Effector memory CD8-positive, alpha-beta T cell (primary cell): ENCODE results near the gene PPP1R1B.
A peak's percentile ranks its signal among the peaks of the same experiment; 100 is the strongest.

ENCODE experiments used
- ATAC-seq: fragments of 150-1000 bp; cut with Tn5 transposase; replicated peaks from 2 replicates; pipeline ENCODE4 v1.10.0; 2021; ENCODE audit warnings: mild to moderate bottlenecking, moderate library complexity
- DNase-seq, 3 experiments: peaks; one replicate each; pipeline ENCODE4 v3.0.0; 2021
- H3K27ac Mint-ChIP-seq, 2 donors: one replicate each; pipeline ENCODE4 v1.8.0; 2022; ENCODE audit warnings: mild to moderate bottlenecking in 2 of 2, mixed read lengths in 2 of 2, moderate library complexity in 2 of 2
- H3K27me3 Mint-ChIP-seq, 2 donors: one replicate each; pipeline ENCODE4 v1.8.0; 2022; ENCODE audit warnings: mixed read lengths in 2 of 2
- H3K36me3 Mint-ChIP-seq: one replicate; pipeline ENCODE4 v1.8.0; 2022; ENCODE audit warnings: mild to moderate bottlenecking, moderate library complexity, mixed read lengths; ENCODE audit not compliant: insufficient read depth
- H3K4me1 Mint-ChIP-seq, 2 donors: one replicate each; pipeline ENCODE4 v1.8.0; 2022; ENCODE audit warnings: low read depth in 2 of 2, mixed read lengths in 2 of 2
- H3K4me3 Mint-ChIP-seq, 2 donors: one replicate each; pipeline ENCODE4 v1.8.0; 2022; ENCODE audit warnings: mild to moderate bottlenecking in 2 of 2, mixed read lengths in 2 of 2, moderate library complexity in 2 of 2
- H3K9me3 Mint-ChIP-seq, 2 donors: one replicate each; pipeline ENCODE4 v1.8.0; 2022; ENCODE audit warnings: mixed read lengths in 2 of 2

Gene PPP1R1B

GRCh38 chr17:39670746-39671145 lies 44.0 kb downstream of the PPP1R1B start:
- H3K4me1 Mint-ChIP-seq, result peaks cover 17 to 23% of the 10 kb centered on the region in 2 donors
- peaks cover 3% of the 10 kb centered on the region for H3K36me3 Mint-ChIP-seq
- DNase-seq, result no peak
- no peaks in the 10 kb centered on the region for H3K9me3 Mint-ChIP-seq
- no peak overlapping the region for H3K27ac Mint-ChIP-seq
- ATAC-seq, result no peak
- H3K27me3 Mint-ChIP-seq, result peaks cover 10 to 44% of the 10 kb centered on the region in 2 donors
- H3K4me3 Mint-ChIP-seq, result no peak overlapping the region

- Mint-ChIP-seq H3K27ac (no peak overlapping the region), H3K27me3 (peaks cover 5 to 33% of the 10 kb centered on the region in 2 donors), H3K4me1 (peaks cover 29 to 31% of the 10 kb centered on the region in 2 donors), H3K9me3 (no peaks in the 10 kb centered on the region), H3K36me3 (peaks cover 3% of the 10 kb centered on the region), H3K4me3 (no peak overlapping the region)
- no peak for ATAC-seq
- no peak for DNase-seq
Observed at GRCh38 chr17:39671651-39672521, 45.1 kb downstream of the PPP1R1B start.

DNA sequence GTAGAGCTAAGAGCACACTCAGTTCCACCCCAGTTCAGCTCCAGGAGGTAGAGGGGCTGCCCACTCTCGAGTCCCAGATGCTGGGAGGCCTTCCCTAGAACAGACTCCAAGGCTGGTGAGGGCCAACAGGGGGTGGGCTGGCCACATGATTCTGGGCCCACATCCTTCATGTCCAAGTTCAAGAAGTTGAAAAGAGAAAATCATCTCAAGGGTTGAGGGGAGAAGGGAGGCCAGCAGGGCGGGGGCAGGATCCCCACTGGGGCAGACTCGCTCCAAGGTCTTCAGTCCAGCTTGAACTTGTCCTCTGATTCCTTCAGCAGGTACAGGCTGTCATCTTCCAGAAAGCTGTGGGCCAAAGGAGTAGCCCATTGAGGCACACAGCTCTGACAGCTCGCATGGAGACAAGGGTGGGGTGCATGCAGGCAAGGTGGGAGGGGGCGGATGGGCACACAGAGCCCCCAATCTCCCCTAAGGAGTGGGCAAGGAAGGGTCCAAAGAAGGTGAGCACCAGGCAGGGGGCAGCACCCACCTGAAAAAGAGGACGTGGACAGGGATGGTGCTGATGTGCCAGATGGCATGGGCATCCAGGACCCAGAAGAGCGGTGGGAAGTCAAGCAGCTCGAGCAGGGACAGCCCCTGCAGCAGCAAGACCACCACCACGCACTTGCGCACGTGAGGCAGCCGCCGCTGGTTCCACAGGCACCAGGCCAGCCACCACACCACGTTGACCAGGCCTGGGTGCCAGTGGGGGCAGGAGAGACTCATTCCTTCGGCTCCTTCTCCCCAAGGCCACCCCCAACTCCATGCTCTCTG lies 46.0 kb downstream of the PPP1R1B start:
- peaks cover 37 to 38% of the 10 kb centered on the region in 2 donors for H3K4me1 Mint-ChIP-seq
- no peak for DNase-seq
- ATAC-seq, result no peak
- no peaks in the 10 kb centered on the region for H3K9me3 Mint-ChIP-seq
- H3K4me3 Mint-ChIP-seq, result no peak overlapping the region
- H3K36me3 Mint-ChIP-seq, result peaks cover 3% of the 10 kb centered on the region
- H3K27ac Mint-ChIP-seq, result no peak overlapping the region
- peaks cover 5 to 29% of the 10 kb centered on the region in 2 donors for H3K27me3 Mint-ChIP-seq

DNA sequence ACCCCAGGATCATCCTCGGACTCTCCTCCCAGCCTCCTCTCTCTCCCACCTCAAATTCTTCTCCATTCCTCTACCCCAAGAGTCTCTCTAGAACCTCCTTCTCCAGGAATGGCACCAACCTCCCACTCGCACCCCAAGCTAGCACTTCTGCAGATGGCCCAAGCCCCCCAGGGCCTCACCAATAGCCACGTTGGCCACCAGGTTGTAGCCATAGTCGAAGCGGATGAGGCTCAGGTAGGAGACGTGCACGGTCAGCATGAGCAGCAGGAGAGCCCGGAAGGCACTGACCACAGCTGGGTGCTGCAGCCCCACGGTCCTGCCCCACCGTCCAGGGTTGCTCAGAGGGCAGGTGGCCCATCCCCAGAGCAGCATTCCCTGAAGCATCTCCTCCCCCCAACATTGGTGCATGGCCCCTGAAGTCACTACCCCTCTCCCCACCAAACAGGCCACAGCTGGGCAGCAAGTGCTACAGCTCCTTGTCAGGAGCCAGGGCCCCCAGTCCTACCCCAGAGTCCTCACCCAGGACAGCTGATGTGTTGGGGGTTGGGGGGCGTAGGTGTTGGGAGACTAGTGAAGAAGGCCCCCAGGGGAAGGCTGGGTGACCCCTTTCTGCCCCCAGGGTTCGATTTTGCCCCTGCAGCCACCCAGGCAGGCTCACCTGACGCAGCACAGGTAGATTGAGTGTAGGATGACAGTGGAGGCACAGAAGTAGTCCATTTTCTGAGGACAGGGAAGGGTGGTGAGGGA lies 46.8 kb downstream of the PPP1R1B start:
- Mint-ChIP-seq H3K4me1 (peaks cover 34 to 43% of the 10 kb centered on the region in 2 donors), H3K27me3 (peaks cover 3 to 24% of the 10 kb centered on the region in 2 donors)
- DNase-seq, result no peak

DNA sequence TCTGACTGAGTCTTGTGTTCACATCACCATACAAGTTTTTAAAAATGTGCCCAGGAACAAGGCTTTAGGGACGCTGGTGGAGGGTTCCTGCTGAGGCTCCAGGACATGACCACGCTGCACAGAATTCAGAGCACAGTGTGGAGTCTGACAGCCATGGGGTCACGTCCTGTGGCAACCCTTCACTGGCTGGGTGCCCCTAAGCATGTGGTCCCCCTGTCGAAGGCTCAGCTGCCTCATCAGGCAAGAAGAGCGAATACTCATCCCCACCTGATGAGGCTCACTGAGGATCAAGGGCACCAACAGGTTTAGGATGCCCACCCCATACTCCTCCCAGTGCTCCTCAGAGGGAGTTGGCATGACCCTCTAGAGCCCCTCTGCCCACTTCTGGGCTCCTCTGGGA lies 47.4 kb downstream of the PPP1R1B start:
- peaks cover 0 to 18% of the 10 kb centered on the region in 2 donors for H3K27me3 Mint-ChIP-seq
- H3K4me1 Mint-ChIP-seq, result peaks cover 38 to 47% of the 10 kb centered on the region in 2 donors
- ATAC-seq (no peak), DNase-seq (no peak)
- H3K9me3 Mint-ChIP-seq, result no peaks in the 10 kb centered on the region
- H3K36me3 Mint-ChIP-seq, result no peaks in the 10 kb centered on the region
- no peak overlapping the region for H3K27ac Mint-ChIP-seq
- H3K4me3 Mint-ChIP-seq, result no peak overlapping the region

More for the DNA sequence above, 46.8 kb downstream of the PPP1R1B start:
- no peak overlapping the region for H3K4me3 Mint-ChIP-seq
- no peaks in the 10 kb centered on the region for H3K9me3 Mint-ChIP-seq
- H3K36me3 Mint-ChIP-seq, result peaks cover 1% of the 10 kb centered on the region
- no peak for ATAC-seq
- H3K27ac Mint-ChIP-seq, result no peak overlapping the region

GRCh38 chr17:39674702-39675389 lies 48.1 kb downstream of the PPP1R1B start:
- H3K27ac Mint-ChIP-seq, result peak overlapping the region in 1 of 2 donors; percentile 98
- ATAC-seq (no peak), DNase-seq (no peak)
- no peaks in the 10 kb centered on the region for H3K36me3 Mint-ChIP-seq
- peak overlapping the region; percentile 5 to 57 for H3K4me3 Mint-ChIP-seq
- peaks cover 0 to 13% of the 10 kb centered on the region in 2 donors for H3K27me3 Mint-ChIP-seq
- peaks cover 44 to 53% of the 10 kb centered on the region in 2 donors for H3K4me1 Mint-ChIP-seq
- no peaks in the 10 kb centered on the region for H3K9me3 Mint-ChIP-seq

DNA sequence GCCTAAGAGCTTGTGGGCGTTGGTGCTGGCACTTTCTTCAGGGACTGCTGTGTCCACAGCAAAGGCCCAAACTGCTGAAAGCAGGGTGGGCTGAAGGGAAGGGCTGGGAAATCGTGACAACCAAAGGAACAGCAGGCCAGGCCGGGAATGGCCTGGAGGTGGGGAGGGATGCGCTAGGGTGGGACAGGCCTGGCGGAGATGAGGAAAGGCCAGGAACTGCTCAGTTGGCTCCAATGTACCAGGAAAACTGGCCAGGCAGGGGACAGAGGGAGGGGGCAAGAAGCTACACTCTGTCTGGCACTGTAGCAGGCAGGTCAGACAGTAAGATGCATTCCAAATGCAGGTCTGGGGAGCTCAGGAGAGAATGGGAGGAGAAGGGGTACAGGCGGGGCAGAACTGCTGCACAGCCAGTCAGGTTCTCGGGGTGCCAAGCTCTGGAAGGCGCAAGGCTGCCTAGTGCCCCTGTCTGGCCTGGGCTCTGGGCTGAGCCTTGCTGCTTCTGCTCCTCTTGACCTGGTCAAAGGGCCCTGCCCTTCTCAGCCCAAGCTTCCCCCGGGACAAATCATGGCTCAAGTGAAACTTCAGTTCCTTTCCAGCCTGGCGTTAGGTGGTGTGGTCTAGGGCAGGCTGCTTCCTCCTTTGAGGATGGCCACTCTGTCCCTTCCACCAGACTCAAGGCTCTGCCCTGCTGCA lies 48.8 kb downstream of the PPP1R1B start:
- Mint-ChIP-seq H3K4me1 (peaks cover 51 to 60% of the 10 kb centered on the region in 2 donors), H3K27ac (peak overlapping the region; percentile 95 to 98), H3K27me3 (peaks cover 0 to 8% of the 10 kb centered on the region in 2 donors), H3K36me3 (no peaks in the 10 kb centered on the region), H3K4me3 (peak overlapping the region; percentile 57 to 58), H3K9me3 (no peaks in the 10 kb centered on the region)
- ATAC-seq (no peak), DNase-seq (no peak)

- no peaks in the 10 kb centered on the region for H3K9me3 Mint-ChIP-seq
- peak overlapping the region; percentile 57 to 58 for H3K4me3 Mint-ChIP-seq
- ATAC-seq, result peak; percentile 89
- peak; percentile 47 to 59 (median 55) for DNase-seq
- peaks cover 59 to 63% of the 10 kb centered on the region in 2 donors for H3K4me1 Mint-ChIP-seq
- peak overlapping the region; percentile 95 to 98 for H3K27ac Mint-ChIP-seq
- H3K27me3 Mint-ChIP-seq, result peaks cover 0 to 7% of the 10 kb centered on the region in 2 donors
- H3K36me3 Mint-ChIP-seq, result peaks cover 3% of the 10 kb centered on the region
Observed at GRCh38 chr17:39676198-39676819, 49.6 kb downstream of the PPP1R1B start.

- H3K36me3 Mint-ChIP-seq, result peaks cover 4% of the 10 kb centered on the region
- DNase-seq (no peak), ATAC-seq (no peak)
- H3K4me1 Mint-ChIP-seq, result peaks cover 59 to 60% of the 10 kb centered on the region in 2 donors
- H3K27ac Mint-ChIP-seq, result peak overlapping the region; percentile 95 to 98
- peaks cover 0 to 2% of the 10 kb centered on the region in 2 donors for H3K27me3 Mint-ChIP-seq
- no peaks in the 10 kb centered on the region for H3K9me3 Mint-ChIP-seq
- H3K4me3 Mint-ChIP-seq, result peak overlapping the region; percentile 57 to 58
Observed at GRCh38 chr17:39677072-39677471, 50.3 kb downstream of the PPP1R1B start.

GRCh38 chr17:39677542-39678339 lies 51.0 kb downstream of the PPP1R1B start:
- H3K36me3 Mint-ChIP-seq, result peaks cover 4% of the 10 kb centered on the region
- H3K27ac Mint-ChIP-seq, result peak overlapping the region; percentile 95 to 98
- peak overlapping the region; percentile 57 to 58 for H3K4me3 Mint-ChIP-seq
- no peak for ATAC-seq
- peaks cover 59 to 60% of the 10 kb centered on the region in 2 donors for H3K4me1 Mint-ChIP-seq
- no peaks in the 10 kb centered on the region for H3K27me3 Mint-ChIP-seq
- H3K9me3 Mint-ChIP-seq, result no peaks in the 10 kb centered on the region
- no peak for DNase-seq

GRCh38 chr17:39678340-39679116 lies 51.8 kb downstream of the PPP1R1B start:
- H3K9me3 Mint-ChIP-seq, result no peaks in the 10 kb centered on the region
- no peak for DNase-seq
- peaks cover 4% of the 10 kb centered on the region for H3K36me3 Mint-ChIP-seq
- H3K4me3 Mint-ChIP-seq, result peak overlapping the region; percentile 58 to 69
- peaks cover 57 to 59% of the 10 kb centered on the region in 2 donors for H3K4me1 Mint-ChIP-seq
- no peak for ATAC-seq
- peak overlapping the region; percentile 95 to 98 for H3K27ac Mint-ChIP-seq
- no peaks in the 10 kb centered on the region for H3K27me3 Mint-ChIP-seq
